MG63 (cell line): ENCODE data around the gene KRTAP12-2. TPM values are rescaled to one million over a fixed set of nuclear protein-coding genes. Genes with fewer than 3 reads are reported as not detected.
"Not testable (repeated sequence)": the region's sequence is repeated elsewhere in the genome, so short reads cannot be mapped to it uniquely, and the experiment has no call there.

Experiments used
- DNase-seq: peaks from one replicate; pipeline ENCODE4 v3.0.0-alpha.2; 2020
- H3K27me3 ChIP-seq: fragments of 250-450 bp; sonication (Bioruptor Pico); 2 replicates; pipeline ENCODE4 v1.5.1; 2020; ENCODE audit warnings: mild to moderate bottlenecking, moderate library complexity
- H3K36me3 ChIP-seq: fragments of 250-450 bp; sonication (Bioruptor Pico); 2 replicates; pipeline ENCODE4 v1.5.1; 2020; ENCODE audit warnings: mild to moderate bottlenecking, moderate library complexity
- H3K4me3 ChIP-seq: fragments of 250-450 bp; sonication (Bioruptor Pico); 2 replicates; pipeline ENCODE4 v1.5.1; 2020; ENCODE audit warnings: mild to moderate bottlenecking, moderate library complexity
- H3K9me3 ChIP-seq: fragments of 250-450 bp; sonication (Bioruptor Pico); 2 replicates; pipeline ENCODE4 v1.5.1; 2020; ENCODE audit warnings: mild to moderate bottlenecking, moderate library complexity
- total RNA-seq: library from RNA; depleted of rRNA; stranded (reverse); fragments of >200 nt; shearing (Covaris generic); gene quantifications from 2 replicates; pipeline ENCODE4 v1.2.3, GENCODE V29; 2014; ENCODE audit warnings: low replicate concordance

Gene KRTAP12-2
- total RNA-seq, 1 experiment from 2014 or later = not detected

DNA sequence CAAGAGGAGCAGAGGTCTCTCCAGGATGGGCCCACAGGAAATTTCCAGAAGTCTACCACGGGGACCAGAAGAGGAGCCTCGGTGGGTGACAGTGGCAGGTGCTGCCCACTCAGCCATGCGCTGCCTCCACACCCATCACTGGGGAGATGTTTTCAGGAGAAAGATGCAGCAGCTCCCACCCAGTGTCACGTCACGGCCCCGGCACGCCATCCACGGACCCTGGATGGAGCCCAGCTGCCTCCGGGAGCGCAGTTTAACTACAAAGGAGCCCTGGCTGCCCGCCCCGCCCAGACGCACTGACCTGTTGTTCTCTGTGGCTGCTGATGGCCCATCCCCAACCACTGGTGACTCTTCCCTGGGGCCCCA lies 37.9 kb upstream of the KRTAP12-2 start:
- Histone ChIP-seq H3K27me3 (peaks cover 36% of the 10 kb centered on the region), H3K36me3 (no peaks in the 10 kb centered on the region), H3K9me3 (no peaks in the 10 kb centered on the region), H3K4me3 (no peak overlapping the region)
- DNase-seq = no peak

DNA sequence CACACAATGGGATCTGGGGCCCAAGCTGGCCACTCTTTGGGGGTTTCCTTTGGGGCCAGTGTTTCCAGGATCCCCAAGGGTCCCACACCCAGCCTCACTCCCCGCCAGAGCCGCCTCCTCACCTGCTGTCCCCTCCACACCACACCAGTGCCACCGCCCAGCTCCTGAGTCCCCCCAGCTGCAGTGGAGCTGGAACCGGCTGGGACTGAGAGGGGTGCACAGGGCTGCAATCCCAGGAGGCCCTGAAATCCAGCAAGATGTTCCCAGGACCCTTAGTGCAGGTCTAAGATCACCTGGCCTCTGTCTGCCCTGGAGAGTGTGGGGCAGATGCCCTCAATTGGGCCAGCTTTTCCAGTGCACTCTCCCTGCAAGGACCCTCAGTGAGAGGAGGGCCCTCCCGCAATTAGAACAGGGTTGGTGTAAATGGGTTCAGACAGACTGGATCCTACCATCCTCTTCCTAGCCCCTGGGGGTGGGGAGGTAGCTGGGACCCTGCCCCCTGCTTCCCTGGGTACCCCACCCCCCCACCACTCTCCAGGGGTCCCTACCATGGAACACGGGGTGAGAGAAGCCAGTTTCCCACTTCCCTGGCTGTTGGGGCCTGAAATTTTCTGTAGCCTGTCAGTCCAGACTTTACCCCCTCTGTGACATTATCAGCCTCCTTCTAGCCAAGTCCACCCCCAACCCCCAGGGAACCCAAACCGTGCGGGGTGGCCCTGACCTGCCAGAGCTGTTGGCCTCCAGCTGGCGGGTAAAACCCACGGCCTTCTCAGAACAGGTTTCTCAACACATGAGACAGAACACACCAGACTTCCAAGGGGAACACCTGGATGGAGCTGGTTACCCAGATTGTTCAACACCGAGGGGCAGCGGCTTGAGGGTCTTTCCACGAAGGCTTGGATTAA lies 37.3 kb upstream of the KRTAP12-2 start:
- H3K36me3 ChIP-seq = no peaks in the 10 kb centered on the region
- no peak for DNase-seq
- peaks cover 30% of the 10 kb centered on the region for H3K27me3 ChIP-seq
- no peaks in the 10 kb centered on the region for H3K9me3 ChIP-seq
- no peak overlapping the region for H3K4me3 ChIP-seq

DNA sequence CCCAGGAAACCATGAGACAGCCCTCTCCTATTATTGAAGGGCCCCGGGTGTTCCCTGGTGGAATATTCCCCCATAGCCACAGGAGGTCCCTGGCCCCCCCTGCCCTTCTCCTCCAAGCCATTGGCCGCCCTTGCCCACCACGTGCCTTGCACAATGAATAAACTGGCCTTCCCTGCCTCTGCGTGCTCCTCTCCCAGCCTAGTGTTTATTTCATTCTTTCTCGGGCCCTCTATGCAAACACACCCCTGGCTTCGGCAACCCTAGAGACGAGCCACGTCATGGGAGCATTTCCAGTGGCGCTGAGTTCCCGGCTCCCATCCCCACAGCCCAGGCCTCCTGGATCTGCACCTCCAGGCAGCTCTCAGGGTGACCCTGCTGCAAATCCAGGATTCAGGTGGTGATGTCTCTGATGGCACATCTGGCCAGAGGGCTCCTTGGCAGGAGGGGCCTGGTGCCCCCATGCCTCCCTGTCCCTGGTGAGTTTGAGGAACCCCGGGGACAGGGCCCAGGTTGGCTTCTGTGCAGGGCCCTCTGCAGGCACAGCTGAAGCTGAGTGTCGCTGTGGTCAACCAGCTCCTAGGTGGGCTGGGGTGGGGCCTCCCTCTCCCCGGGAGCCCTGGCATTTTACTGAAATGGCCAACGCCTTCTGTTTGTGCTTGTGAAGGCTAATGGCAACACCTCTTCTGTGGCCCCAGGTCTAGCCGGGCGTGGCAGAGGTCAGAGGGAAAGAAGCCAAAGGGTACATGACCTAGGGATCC lies 36.4 kb upstream of the KRTAP12-2 start:
- Histone ChIP-seq H3K27me3 (peaks cover 22% of the 10 kb centered on the region), H3K4me3 (no peak overlapping the region)
- DNase-seq = no peak

DNA sequence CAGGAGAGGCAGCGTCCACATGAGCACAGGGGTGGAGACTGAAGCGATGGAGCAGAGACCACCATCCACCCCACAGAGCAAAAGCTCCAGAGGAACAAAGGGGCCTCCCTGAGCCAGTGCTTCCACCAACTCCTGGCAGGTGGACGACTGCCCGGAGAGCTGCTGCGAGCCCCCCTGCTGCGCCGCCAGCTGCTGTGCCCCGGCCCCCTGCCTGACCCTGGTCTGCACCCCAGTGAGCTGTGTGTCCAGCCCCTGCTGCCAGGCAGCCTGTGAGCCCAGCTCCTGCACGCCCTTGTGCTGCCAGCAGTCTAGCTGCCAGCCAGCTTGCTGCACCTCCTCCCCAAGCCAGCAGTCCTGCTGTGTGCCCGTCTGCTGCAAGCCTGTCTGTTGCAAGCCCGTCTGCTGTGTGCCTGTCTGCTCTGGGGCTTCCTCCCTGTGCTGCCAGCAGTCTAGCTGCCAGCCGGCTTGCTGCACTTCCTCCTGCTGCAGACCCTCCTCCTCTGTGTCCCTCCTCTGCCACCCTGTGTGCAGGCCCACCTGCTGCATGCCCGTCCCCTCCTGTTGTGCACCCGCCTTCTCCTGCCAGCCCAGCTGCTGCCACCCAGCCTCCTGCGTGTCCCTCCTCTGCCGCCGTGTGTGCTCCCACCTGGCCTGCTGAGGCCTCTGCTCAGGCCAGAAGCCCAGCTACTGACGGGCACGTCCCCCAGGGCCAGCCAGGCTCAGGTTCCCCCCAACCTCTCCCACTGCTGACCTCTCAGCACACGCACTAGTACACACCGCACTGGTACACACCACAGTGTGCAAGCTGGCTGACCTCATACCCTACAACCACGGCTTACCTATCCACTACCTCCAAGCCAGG lies 35.6 kb upstream of the KRTAP12-2 start:
- no peak for DNase-seq
- H3K27me3 ChIP-seq = peaks cover 17% of the 10 kb centered on the region

More for the DNA sequence above, 36.4 kb upstream of the KRTAP12-2 start:
- H3K9me3 ChIP-seq = no peaks in the 10 kb centered on the region
- no peaks in the 10 kb centered on the region for H3K36me3 ChIP-seq

GRCh38 chr21:44701541-44701940 lies 34.8 kb upstream of the KRTAP12-2 start:
- DNase-seq = no peak
- Histone ChIP-seq H3K4me3 (no peak overlapping the region), H3K36me3 (no peaks in the 10 kb centered on the region), H3K9me3 (no peaks in the 10 kb centered on the region), H3K27me3 (peaks cover 13% of the 10 kb centered on the region)

More for the DNA sequence above, 35.6 kb upstream of the KRTAP12-2 start:
- Histone ChIP-seq H3K4me3 (no peak overlapping the region), H3K9me3 (no peaks in the 10 kb centered on the region), H3K36me3 (no peaks in the 10 kb centered on the region)

GRCh38 chr21:44701023-44701400 lies 34.3 kb upstream of the KRTAP12-2 start:
- H3K9me3 ChIP-seq = no peaks in the 10 kb centered on the region
- no peak overlapping the region for H3K4me3 ChIP-seq
- H3K27me3 ChIP-seq = peaks cover 8% of the 10 kb centered on the region
- DNase-seq = no peak
- no peaks in the 10 kb centered on the region for H3K36me3 ChIP-seq

GRCh38 chr21:44700101-44701022 lies 33.6 kb upstream of the KRTAP12-2 start:
- Histone ChIP-seq H3K27me3 (peaks cover 6% of the 10 kb centered on the region; the same call in 1 of the 2 replicates), H3K4me3 (no peak overlapping the region), H3K9me3 (no peaks in the 10 kb centered on the region), H3K36me3 (no peaks in the 10 kb centered on the region)
- DNase-seq = no peak

- Histone ChIP-seq H3K9me3 (no peaks in the 10 kb centered on the region), H3K36me3 (no peaks in the 10 kb centered on the region), H3K4me3 (no peak overlapping the region), H3K27me3 (peaks cover 6% of the 10 kb centered on the region; the same call in 1 of the 2 replicates)
- DNase-seq = no peak
Observed at GRCh38 chr21:44699502-44700001, 32.8 kb upstream of the KRTAP12-2 start.

- no peak for DNase-seq
- Histone ChIP-seq H3K27me3 (peaks cover 6% of the 10 kb centered on the region; the same call in 1 of the 2 replicates), H3K9me3 (peaks cover 10% of the 10 kb centered on the region), H3K4me3 (no peak overlapping the region), H3K36me3 (no peaks in the 10 kb centered on the region)
Observed at GRCh38 chr21:44697811-44698734, 31.3 kb upstream of the KRTAP12-2 start.

DNA sequence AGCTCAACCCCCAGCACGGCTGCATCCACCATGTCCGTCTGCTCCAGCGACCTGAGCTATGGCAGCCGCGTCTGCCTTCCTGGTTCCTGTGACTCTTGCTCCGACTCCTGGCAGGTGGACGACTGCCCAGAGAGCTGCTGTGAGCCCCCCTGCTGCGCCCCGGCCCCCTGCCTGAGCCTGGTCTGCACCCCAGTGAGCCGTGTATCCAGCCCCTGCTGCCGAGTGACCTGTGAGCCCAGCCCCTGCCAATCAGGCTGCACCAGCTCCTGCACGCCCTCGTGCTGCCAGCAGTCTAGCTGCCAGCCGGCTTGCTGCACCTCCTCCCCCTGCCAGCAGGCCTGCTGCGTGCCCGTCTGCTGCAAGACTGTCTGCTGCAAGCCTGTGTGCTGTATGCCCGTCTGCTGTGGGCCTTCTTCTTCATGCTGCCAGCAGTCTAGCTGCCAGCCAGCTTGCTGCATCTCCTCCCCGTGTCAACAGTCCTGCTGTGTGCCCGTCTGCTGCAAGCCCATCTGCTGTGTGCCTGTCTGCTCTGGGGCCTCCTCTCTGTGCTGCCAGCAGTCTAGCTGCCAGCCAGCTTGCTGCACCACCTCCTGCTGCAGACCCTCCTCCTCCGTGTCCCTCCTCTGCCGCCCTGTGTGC lies 30.6 kb upstream of the KRTAP12-2 start, which contains the start of gene KRTAP10-12:
Gene KRTAP10-12, plus strand, starts transcription at position 1 of the 639 bp plus-strand sequence. Its CDS starts 30 bp downstream, at position 31.
- H3K27me3 ChIP-seq, DNase-seq, H3K4me3 ChIP-seq, H3K36me3 ChIP-seq: not testable (repeated sequence)
- peaks cover 17% of the 10 kb centered on the region for H3K9me3 ChIP-seq

DNA sequence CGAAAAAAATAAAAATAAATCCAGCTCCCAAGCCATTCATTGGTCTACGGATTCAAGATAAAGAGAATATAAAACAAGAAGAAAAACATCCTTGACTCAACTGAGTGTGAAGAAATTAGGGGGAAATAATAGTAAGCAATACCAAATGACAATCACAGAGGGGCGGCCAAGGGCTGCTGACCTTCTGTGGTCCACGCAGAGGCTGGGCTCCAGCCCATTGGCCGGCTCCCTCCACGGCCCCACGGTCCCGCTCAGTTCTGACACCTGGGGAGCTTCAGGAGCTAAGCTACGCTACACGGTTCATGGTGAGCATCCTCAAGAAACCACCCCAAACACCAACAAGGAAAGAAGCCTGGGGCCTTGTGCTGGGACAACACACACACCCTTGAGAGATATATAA lies 29.8 kb upstream of the KRTAP12-2 start:
- Histone ChIP-seq H3K4me3 (no peak overlapping the region), H3K36me3 (no peaks in the 10 kb centered on the region), H3K27me3 (peaks cover 3% of the 10 kb centered on the region; the same call in 1 of the 2 replicates), H3K9me3 (peaks cover 17% of the 10 kb centered on the region)
- DNase-seq = no peak

- H3K4me3 ChIP-seq = no peak overlapping the region
- H3K9me3 ChIP-seq = peaks cover 17% of the 10 kb centered on the region
- no peaks in the 10 kb centered on the region for H3K36me3 ChIP-seq
- no peak for DNase-seq
- no peaks in the 10 kb centered on the region; the same call in 1 of the 2 replicates for H3K27me3 ChIP-seq
Observed at GRCh38 chr21:44695641-44696040, 28.9 kb upstream of the KRTAP12-2 start.

GRCh38 chr21:44695184-44695583 lies 28.5 kb upstream of the KRTAP12-2 start:
- Histone ChIP-seq H3K27me3 (no peaks in the 10 kb centered on the region), H3K4me3 (no peak overlapping the region), H3K36me3 (no peaks in the 10 kb centered on the region), H3K9me3 (peaks cover 17% of the 10 kb centered on the region)
- no peak for DNase-seq

DNA sequence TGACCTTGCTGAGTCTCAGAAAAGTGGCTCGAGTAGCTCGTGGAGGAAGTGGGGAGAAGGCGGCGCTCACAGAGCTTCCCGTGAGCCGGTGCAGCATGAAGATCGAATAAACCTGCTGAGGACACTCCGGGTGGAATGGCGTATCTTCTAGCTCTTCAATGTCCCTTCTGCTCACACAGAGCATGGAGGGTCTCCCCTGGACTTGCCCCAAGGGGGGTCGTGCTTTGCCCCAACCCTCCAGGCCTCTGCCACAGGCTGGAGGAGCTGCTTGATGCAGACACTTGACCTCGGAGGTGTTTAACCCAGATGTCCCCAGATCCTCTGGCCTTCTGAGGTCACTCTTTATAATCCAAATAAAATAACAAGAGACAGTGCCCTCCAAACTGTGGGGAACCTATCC lies 28.0 kb upstream of the KRTAP12-2 start:
- no peak overlapping the region for H3K4me3 ChIP-seq
- no peaks in the 10 kb centered on the region for H3K27me3 ChIP-seq
- no peak for DNase-seq
- H3K36me3 ChIP-seq = no peaks in the 10 kb centered on the region
- peaks cover 17% of the 10 kb centered on the region for H3K9me3 ChIP-seq
